PFSK-1 (cell line): ENCODE measurements around the gene OR4K17. TPM values are rescaled to one million over a fixed set of nuclear protein-coding genes. Genes with fewer than 3 reads are reported as not detected.

Experiments used
- FOXP2 ChIP-seq: optimal IDR thresholded peaks from 2 replicates; pipeline ENCODE3; 2011; ENCODE audit warnings: borderline replicate concordance, control low read depth, inconsistent platforms; ENCODE audit not compliant: insufficient read depth; ENCODE audit errors: extremely low read length, extremely low read depth
- POLR2AphosphoS5 ChIP-seq: IDR thresholded peaks from 2 replicates; pipeline ENCODE4 v1.6.1; 2012; ENCODE audit warnings: low read depth, mild to moderate bottlenecking, control low read depth, low read length, moderate library complexity
- REST ChIP-seq, 2 experiments: IDR thresholded peaks; 2 replicates each; pipeline versions ENCODE4 v1.6.1 to v1.8.0; 2011 to 2012; ENCODE audit warnings: low read depth in 2 of 2, low read length in 2 of 2, control low read depth in 1 of 2, inconsistent platforms in 1 of 2, mild to moderate bottlenecking in 1 of 2, moderate library complexity in 1 of 2; ENCODE audit not compliant: insufficient read depth in 1 of 2
- SIN3A ChIP-seq: IDR thresholded peaks from 2 replicates; pipeline ENCODE4 v1.6.1; 2012; ENCODE audit warnings: mild to moderate bottlenecking, low read length, moderate library complexity, borderline replicate concordance; ENCODE audit not compliant: insufficient read depth
- TAF1 ChIP-seq: IDR thresholded peaks from 2 replicates; pipeline ENCODE4 v1.6.1; 2012; ENCODE audit warnings: low read length, control low read depth, borderline replicate concordance; ENCODE audit not compliant: insufficient read depth
- polyA plus RNA-seq: library from polyadenylated mRNA; unstranded; fragments of >200 nt; gene quantifications from one replicate; pipeline ENCODE4 v1.2.1, GENCODE V29; 2012; ENCODE audit warnings: low read depth, missing spikeins; ENCODE audit not compliant: insufficient read length

Gene OR4K17
- polyA plus RNA-seq: not detected

- TF ChIP-seq REST (IDR thresholded peaks at IDR 0.05; ENCODE audit: insufficient read depth in 1 of 2, low read depth in 2 of 2, low read length in 2 of 2) (no peak), TAF1 (no peak), FOXP2 (no peak), POLR2AphosphoS5 (no peak)
Observed at GRCh38 chr14:20110438-20110837, at the start of gene OR4K17. TSS of gene OR4K17 (plus strand) at chr14:20110739. CDS start at chr14:20117500, 6,761 bp downstream.

- TF ChIP-seq POLR2AphosphoS5 (no peak), FOXP2 (no peak), TAF1 (no peak), REST (IDR thresholded peaks at IDR 0.05; ENCODE audit: insufficient read depth in 1 of 2, low read depth in 2 of 2, low read length in 2 of 2) (no peak), SIN3A (no peak)
Observed at GRCh38 chr14:20092050-20092449, 18.5 kb upstream of the OR4K17 start.

DNA sequence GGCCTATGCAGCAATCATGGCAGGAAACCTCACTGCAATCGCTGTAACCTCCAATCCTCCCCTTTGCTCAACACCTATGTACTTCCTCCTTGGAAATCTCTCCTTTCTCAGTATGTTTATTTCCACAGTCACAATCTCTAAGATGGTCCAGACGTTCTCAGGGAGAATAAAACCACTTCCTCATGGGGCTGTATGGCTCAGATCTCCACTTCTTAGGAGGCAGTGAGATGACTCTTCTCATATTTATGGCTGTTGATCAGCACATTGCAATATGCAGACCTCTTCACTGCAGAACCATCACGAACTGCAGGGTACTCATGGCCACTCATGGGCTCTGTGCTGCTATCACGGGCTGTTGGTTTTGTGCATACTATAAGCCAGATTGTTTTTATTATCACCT, 17.1 kb upstream of the OR4K17 start:
- TF ChIP-seq POLR2AphosphoS5: no peak
- no peak for TF ChIP-seq REST (IDR thresholded peaks at IDR 0.05; ENCODE audit: insufficient read depth in 1 of 2, low read depth in 2 of 2, low read length in 2 of 2)
- TF ChIP-seq FOXP2: no peak
- no peak for TF ChIP-seq SIN3A
- no peak for TF ChIP-seq TAF1

DNA sequence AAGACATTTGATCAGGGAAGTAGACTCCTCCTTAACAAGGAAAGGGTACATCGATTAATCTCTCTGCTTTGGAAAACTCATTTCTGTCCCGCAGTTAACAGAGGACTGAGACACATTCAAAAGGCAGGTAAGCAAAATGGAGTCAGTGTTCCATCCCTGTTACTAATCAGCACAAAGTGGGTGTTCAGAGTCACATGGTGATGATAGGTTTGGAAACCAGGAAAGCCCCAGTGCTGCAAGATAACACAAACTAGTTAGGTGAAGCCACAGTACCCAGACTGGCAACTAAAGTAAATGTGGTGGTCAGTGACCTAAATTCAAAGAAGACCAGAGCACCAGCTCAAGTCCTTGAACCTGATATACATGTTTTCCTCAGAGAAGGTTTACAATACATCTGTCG, 1.8 kb downstream of the OR4K17 start:
- TF ChIP-seq REST (IDR thresholded peaks at IDR 0.05; ENCODE audit: insufficient read depth in 1 of 2, low read depth in 2 of 2, low read length in 2 of 2) (no peak), TAF1 (no peak), POLR2AphosphoS5 (no peak), FOXP2 (no peak), SIN3A (no peak)

DNA sequence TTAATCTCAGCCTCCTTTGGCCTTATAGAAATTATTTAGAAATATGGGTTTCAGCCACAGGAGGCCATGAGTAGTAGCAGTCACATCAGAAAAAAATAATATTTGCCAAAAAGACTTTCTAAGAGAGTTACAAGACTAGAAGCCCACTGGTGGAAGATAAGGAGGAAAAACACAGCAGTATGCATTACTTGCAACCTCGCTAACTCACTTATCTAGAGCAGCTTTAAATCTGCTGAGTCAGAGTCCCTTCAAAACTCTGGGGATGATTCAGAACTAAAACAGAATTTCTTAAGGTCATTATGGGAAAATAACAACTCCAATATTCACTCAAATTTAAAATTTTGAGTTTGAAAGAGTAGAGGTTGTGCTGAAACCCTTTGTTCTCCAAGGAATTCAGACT, 6.2 kb downstream of the OR4K17 start:
- TF ChIP-seq SIN3A: no peak
- no peak for TF ChIP-seq TAF1
- no peak for TF ChIP-seq POLR2AphosphoS5
- no peak for TF ChIP-seq REST (IDR thresholded peaks at IDR 0.05; ENCODE audit: insufficient read depth in 1 of 2, low read depth in 2 of 2, low read length in 2 of 2)
- no peak for TF ChIP-seq FOXP2
